D721Med (cell line): ENCODE measurements around the gene HLA-G.

Experiments used
- DNase-seq: peaks from one replicate; pipeline ENCODE4 v3.0.0; 2011; ENCODE audit warnings: low spot score; ENCODE audit not compliant: insufficient read length
- FAIRE-seq: peaks from 2 replicates; lab custom pipeline; 2011; peaks lifted over from hg19 to GRCh38; lab: Jason Lieb, UNC
- CTCF ChIP-seq: IDR thresholded peaks from 2 replicates; pipeline ENCODE4 v1.5.1; 2012; ENCODE audit warnings: mild to moderate bottlenecking, control low read depth; ENCODE audit not compliant: insufficient read depth; ENCODE audit errors: missing control alignments

HLA-G gene

GRCh38 chr6:29809249-29809648 is 18.4 kb upstream of the HLA-G start:
- TF ChIP-seq CTCF: no peak
- FAIRE-seq: no peak
- no peak for DNase-seq

DNA sequence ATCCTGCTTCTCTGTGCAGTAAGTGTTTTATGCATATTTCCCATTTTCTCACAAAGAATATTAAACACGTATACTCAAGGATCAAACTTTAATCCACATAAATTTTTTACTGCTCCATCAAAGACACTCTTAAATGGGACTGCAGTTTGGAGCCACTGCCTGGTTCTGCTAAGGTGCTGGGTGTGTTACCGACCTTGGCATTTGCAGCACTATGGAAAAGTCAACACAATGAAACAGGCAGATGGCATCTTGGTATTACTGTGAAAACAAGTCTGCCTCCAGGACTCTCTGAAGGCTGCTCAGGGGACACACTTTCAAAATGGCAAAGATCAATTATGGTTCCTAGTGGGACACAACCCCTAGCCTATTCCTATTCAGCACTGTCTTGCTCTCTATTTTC is 17.3 kb upstream of the HLA-G start:
- TF ChIP-seq CTCF: no peak
- FAIRE-seq (no peak), DNase-seq (no peak)

GRCh38 chr6:29811377-29811776 is 16.2 kb upstream of the HLA-G start:
- no peak for DNase-seq
- no peak for TF ChIP-seq CTCF
- FAIRE-seq: no peak

- no peak for FAIRE-seq
- DNase-seq: no peak
- TF ChIP-seq CTCF: no peak
These were observed 14.6 kb upstream of the HLA-G start for GRCh38 chr6:29813066-29813465.

GRCh38 chr6:29813809-29814208 is 13.8 kb upstream of the HLA-G start:
- FAIRE-seq (no peak), DNase-seq (no peak)
- TF ChIP-seq CTCF: no peak

- DNase-seq (no peak), FAIRE-seq (no peak)
- TF ChIP-seq CTCF: no peak
These were observed 13.1 kb upstream of the HLA-G start for GRCh38 chr6:29814379-29815117.

GRCh38 chr6:29815118-29815750 is 12.4 kb upstream of the HLA-G start:
- no peak for FAIRE-seq
- no peak for TF ChIP-seq CTCF
- DNase-seq: no peak
